A673 (cell line): ENCODE measurements around the gene CHI3L2.

ENCODE experiments used
- CTCF ChIP-seq: fragments of 300-800, 200-600 bp; sonication (generic); conservative IDR thresholded peaks from 2 replicates; pipeline ENCODE4 v1.5.1; 2017; ENCODE audit warnings: low read depth, mild to moderate bottlenecking, antibody characterized with exemption, low read length, moderate library complexity, mixed read lengths
- EZH2 ChIP-seq: fragments of 200-600 bp; sonication (generic); IDR thresholded peaks from 2 replicates; pipeline ENCODE4 v1.6.1; 2017; ENCODE audit warnings: borderline replicate concordance, low read depth, mild to moderate bottlenecking, mixed read lengths, antibody characterized with exemption, low read length; ENCODE audit not compliant: poor library complexity, severe bottlenecking

GRCh38 chr1:111225091-111225490 lies 2.4 kb upstream of the CHI3L2 start:
- TF ChIP-seq CTCF (no peak), EZH2 (no peak)
